Calu3 (cell line): ENCODE data around the gene SHKBP1. TPM values are rescaled to one million over a fixed set of nuclear protein-coding genes. Genes with fewer than 3 reads are reported as not detected.

Experiments used
- BruUV-seq: library from RNA; stranded (reverse); fragments of 400-500 nt; replicated peaks from 2 replicates; lab custom pipeline; 2021; lab: Mats Ljungman, UMichigan
- CTCF ChIA-PET: fragments of 300-600 bp; sonication (Branson Sonifier 250); formaldehyde crosslinking; loops from one replicate; lab custom pipeline; 2022; ENCODE audit warnings: antibody characterized with exemption; lab: Charles Lee
- DNase-seq: peaks from one replicate; pipeline ENCODE4 v3.0.0; 2022
- H3K27ac Mint-ChIP-seq: one replicate; pipeline ENCODE4 v1.8.0; 2022; ENCODE audit warnings: mixed read lengths; ENCODE audit not compliant: unreplicated experiment
- H3K27me3 Mint-ChIP-seq: one replicate; pipeline ENCODE4 v1.8.0; 2022; ENCODE audit warnings: mixed read lengths; ENCODE audit not compliant: unreplicated experiment
- H3K36me3 Mint-ChIP-seq: one replicate; pipeline ENCODE4 v1.8.0; 2022; ENCODE audit warnings: mild to moderate bottlenecking, moderate library complexity, mixed read lengths; ENCODE audit not compliant: insufficient read depth, unreplicated experiment
- H3K4me1 Mint-ChIP-seq: one replicate; pipeline ENCODE4 v1.8.0; 2022; ENCODE audit warnings: mild to moderate bottlenecking, low read depth, mixed read lengths; ENCODE audit not compliant: unreplicated experiment
- H3K4me3 Mint-ChIP-seq: one replicate; pipeline ENCODE4 v1.8.0; 2022; ENCODE audit warnings: mild to moderate bottlenecking, low read depth, moderate library complexity, mixed read lengths; ENCODE audit not compliant: unreplicated experiment
- H3K9me3 Mint-ChIP-seq: one replicate; pipeline ENCODE4 v1.8.0; 2022; ENCODE audit warnings: low read depth, mixed read lengths; ENCODE audit not compliant: unreplicated experiment
- intact Hi-C: fragments of 100-400 bp; cut with micrococcal nuclease; formaldehyde crosslinking; loops from one replicate; pipeline ENCODE4 v1.10.0; 2022; ENCODE audit not compliant: unreplicated experiment
- total RNA-seq: library from RNA; stranded (reverse); gene quantifications from 2 replicates; pipeline ENCODE4 v1.2.3, GENCODE V29; 2022
- TF ChIP-seq, protein P1 (sequence below): fragments of 200-600 bp; IDR thresholded peaks from one replicate; pipeline ENCODE4 v1.8.0; 2022; ENCODE audit warnings: antibody characterized with exemption; ENCODE audit not compliant: unreplicated experiment

Gene SHKBP1
- total RNA-seq, 1 experiment from 2014 or later: 117 TPM

DNA sequence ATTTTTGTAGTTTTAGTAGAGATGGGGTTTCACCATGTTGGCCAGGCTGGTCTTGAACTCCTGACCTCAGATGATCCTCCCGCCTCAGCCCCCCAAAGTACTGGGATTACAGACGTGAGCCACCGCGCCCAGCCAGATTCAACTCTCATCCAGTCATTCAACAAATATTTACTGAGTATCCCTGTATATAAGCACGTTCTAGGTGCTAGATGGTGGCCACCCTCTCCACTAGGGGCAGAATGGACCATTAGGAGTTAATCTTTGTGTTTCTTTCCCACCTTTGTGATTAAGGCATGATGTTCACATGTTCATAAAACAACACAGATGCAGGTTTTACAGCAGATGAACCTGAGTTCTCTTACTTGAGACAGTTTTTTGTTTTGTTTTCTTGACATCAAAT lies 7.3 kb downstream of the SHKBP1 start:
- Mint-ChIP-seq H3K4me3 (no peak overlapping the region), H3K4me1 (peaks cover 13% of the 10 kb centered on the region), H3K27me3 (no peaks in the 10 kb centered on the region), H3K9me3 (no peaks in the 10 kb centered on the region), H3K27ac (no peak overlapping the region), H3K36me3 (peaks cover 53% of the 10 kb centered on the region)
- CTCF ChIA-PET: no interaction called here
- BruUV-seq: no TSS peak
- intact Hi-C loops: no loop called here
- TF ChIP-seq, protein P1, sequence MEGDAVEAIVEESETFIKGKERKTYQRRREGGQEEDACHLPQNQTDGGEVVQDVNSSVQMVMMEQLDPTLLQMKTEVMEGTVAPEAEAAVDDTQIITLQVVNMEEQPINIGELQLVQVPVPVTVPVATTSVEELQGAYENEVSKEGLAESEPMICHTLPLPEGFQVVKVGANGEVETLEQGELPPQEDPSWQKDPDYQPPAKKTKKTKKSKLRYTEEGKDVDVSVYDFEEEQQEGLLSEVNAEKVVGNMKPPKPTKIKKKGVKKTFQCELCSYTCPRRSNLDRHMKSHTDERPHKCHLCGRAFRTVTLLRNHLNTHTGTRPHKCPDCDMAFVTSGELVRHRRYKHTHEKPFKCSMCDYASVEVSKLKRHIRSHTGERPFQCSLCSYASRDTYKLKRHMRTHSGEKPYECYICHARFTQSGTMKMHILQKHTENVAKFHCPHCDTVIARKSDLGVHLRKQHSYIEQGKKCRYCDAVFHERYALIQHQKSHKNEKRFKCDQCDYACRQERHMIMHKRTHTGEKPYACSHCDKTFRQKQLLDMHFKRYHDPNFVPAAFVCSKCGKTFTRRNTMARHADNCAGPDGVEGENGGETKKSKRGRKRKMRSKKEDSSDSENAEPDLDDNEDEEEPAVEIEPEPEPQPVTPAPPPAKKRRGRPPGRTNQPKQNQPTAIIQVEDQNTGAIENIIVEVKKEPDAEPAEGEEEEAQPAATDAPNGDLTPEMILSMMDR: no peak
- DNase-seq: no peak

DNA sequence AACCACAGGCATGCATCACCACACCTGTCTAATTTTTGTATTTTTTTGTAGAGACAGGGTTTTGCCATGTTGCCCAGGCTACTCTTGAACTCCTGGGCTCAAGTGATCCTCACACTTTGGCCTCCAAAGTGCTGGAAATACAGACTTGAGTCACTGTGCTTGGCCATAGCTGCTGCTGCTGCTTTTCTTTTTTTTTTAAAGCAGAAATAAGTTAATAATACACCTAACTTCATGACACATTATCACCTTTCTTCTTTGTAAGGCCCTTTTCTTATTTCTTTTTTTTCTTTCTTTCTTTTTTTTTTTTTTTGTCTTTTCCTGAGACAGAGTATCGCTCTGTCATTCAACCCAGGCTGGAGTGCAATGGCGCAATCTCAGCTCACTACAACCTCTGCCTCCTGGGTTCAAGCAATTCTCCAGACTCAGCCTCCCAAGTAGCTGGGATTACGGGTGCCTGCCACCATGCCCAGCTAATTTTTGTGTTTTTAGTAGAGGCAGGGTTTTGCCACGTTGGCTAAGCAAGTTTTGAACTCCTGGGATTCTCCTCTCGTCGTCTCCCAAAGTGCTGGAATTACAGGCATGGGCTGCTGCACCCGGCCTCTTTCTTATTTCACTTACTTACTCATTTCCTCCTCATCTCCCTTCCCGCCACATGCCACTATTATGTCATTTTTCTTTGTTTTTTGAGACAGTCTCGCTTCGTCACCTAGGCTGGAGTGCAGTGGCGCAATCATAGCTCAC lies 8.7 kb downstream of the SHKBP1 start:
- TF ChIP-seq, protein P1: no peak
- CTCF ChIA-PET: interaction anchor here (0.6 to 0.7 kb wide), 2 partner anchors 45 to 53 kb away, joined by 3 to 4 read pairs; no protein-coding TSS in a partner anchor
- Mint-ChIP-seq H3K4me3 (no peak overlapping the region), H3K4me1 (peaks cover 13% of the 10 kb centered on the region), H3K27ac (no peak overlapping the region), H3K36me3 (peaks cover 61% of the 10 kb centered on the region), H3K9me3 (no peaks in the 10 kb centered on the region), H3K27me3 (no peaks in the 10 kb centered on the region)
- DNase-seq: no peak
- intact Hi-C loops: no loop called here
- no TSS peak for BruUV-seq

DNA sequence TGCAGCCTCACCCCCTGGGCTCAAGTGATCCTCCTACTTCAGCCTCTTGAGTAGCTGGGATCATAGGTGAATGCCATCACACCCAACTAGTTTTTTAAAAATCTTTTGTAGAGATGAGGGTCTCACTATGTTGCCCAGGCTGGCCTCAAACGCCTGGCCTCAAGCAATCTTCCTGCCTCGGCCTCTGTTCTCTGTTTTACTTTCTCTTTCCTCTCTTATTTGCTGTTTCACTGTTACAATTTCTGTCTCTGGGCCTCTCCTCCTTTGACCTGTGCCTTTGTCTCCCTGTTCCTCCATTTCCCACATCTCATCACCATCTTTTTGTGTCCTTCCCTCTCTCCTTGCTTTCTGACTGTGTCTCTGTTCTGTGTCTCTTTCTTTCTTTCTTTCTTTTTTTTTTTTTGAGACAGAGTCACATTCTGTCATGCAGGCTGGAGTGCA lies 9.3 kb downstream of the SHKBP1 start:
- no peak for DNase-seq
- CTCF ChIA-PET: interaction anchor here (0.6 to 0.7 kb wide), 2 partner anchors 46 to 53 kb away, joined by 3 to 4 read pairs; no protein-coding TSS in a partner anchor
- intact Hi-C loops: no loop called here
- H3K4me3 Mint-ChIP-seq: no peak overlapping the region
- H3K27ac Mint-ChIP-seq: no peak overlapping the region
- H3K36me3 Mint-ChIP-seq: peaks cover 55% of the 10 kb centered on the region
- no TSS peak for BruUV-seq
- TF ChIP-seq, protein P1: no peak
- peaks cover 13% of the 10 kb centered on the region for H3K4me1 Mint-ChIP-seq
- H3K27me3 Mint-ChIP-seq: no peaks in the 10 kb centered on the region
- no peaks in the 10 kb centered on the region for H3K9me3 Mint-ChIP-seq

DNA sequence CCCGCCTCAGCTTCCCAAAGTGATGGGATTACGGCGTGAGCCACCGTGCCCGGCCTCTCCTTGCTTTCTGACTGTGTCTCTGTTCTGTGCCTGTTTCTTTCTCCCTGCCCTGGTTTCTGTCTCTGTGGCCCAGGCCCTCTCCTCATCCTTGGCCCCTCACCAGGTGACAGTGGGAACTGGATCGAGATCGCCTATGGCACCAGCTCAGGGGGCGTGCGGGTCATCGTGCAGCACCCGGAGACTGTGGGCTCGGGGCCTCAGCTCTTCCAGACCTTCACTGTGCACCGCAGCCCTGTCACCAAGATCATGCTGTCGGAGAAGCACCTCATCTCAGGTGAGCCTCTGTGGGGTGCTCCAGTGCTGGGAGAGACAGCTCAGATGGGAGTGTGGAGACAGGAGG lies 9.9 kb downstream of the SHKBP1 start:
- Mint-ChIP-seq H3K27me3 (no peaks in the 10 kb centered on the region), H3K9me3 (no peaks in the 10 kb centered on the region), H3K27ac (no peak overlapping the region), H3K4me3 (no peak overlapping the region), H3K36me3 (peaks cover 51% of the 10 kb centered on the region), H3K4me1 (peaks cover 13% of the 10 kb centered on the region)
- intact Hi-C loops: no loop called here
- CTCF ChIA-PET: interaction anchor here (0.6 kb wide), 1 partner anchor 349 kb away, joined by 3 read pairs; no protein-coding TSS in a partner anchor
- TF ChIP-seq, protein P1: no peak
- no peak for DNase-seq
- BruUV-seq: no TSS peak
